HG02938 (cell line): Measurements from ENCODE around the gene PEAR1.

Experiments used
- ATAC-seq: cut with Tn5 transposase; IDR thresholded peaks from one replicate; pipeline ENCODE4 v1.9.1; 2021; ENCODE audit warnings: mild to moderate bottlenecking, moderate library complexity; ENCODE audit not compliant: unreplicated experiment

Gene PEAR1

GRCh38 chr1:156898971-156899664 lies 5.6 kb downstream of the PEAR1 start:
- no peak for ATAC-seq

GRCh38 chr1:156899956-156900718 lies 6.6 kb downstream of the PEAR1 start:
- no peak for ATAC-seq

- no peak for ATAC-seq
Measured at GRCh38 chr1:156900896-156901589, 7.5 kb downstream of the PEAR1 start.

GRCh38 chr1:156901590-156901900 lies 8.0 kb downstream of the PEAR1 start:
- ATAC-seq, result no peak

- no peak for ATAC-seq
Measured at GRCh38 chr1:156901966-156902915, 8.7 kb downstream of the PEAR1 start.

GRCh38 chr1:156903328-156904091 lies 10.0 kb downstream of the PEAR1 start:
- no peak for ATAC-seq

- no peak for ATAC-seq
Measured at GRCh38 chr1:156904187-156904959, 10.9 kb downstream of the PEAR1 start.

- ATAC-seq, result no peak
Measured at GRCh38 chr1:156905176-156905575, 11.7 kb downstream of the PEAR1 start.

- no peak for ATAC-seq
Measured at GRCh38 chr1:156905651-156906050, 12.1 kb downstream of the PEAR1 start.

GRCh38 chr1:156906206-156906906 lies 12.8 kb downstream of the PEAR1 start:
- no peak for ATAC-seq

GRCh38 chr1:156908541-156908940 lies 15.0 kb downstream of the PEAR1 start:
- ATAC-seq, result no peak

- ATAC-seq, result no peak
Measured at GRCh38 chr1:156908955-156909354, 15.4 kb downstream of the PEAR1 start.

GRCh38 chr1:156909671-156910070 lies 16.2 kb downstream of the PEAR1 start:
- ATAC-seq, result no peak

GRCh38 chr1:156910309-156910782 lies 16.8 kb downstream of the PEAR1 start:
- no peak for ATAC-seq

- no peak for ATAC-seq
Measured at GRCh38 chr1:156911577-156912298, 18.2 kb downstream of the PEAR1 start.

GRCh38 chr1:156912310-156912709 lies 18.8 kb downstream of the PEAR1 start:
- ATAC-seq, result no peak

GRCh38 chr1:156912861-156913808 lies 19.6 kb downstream of the PEAR1 start:
- ATAC-seq, result no peak
